ENCODE data around the gene AADACL3.
A peak's percentile ranks its signal among the peaks of the same experiment; 100 is the strongest.
"Not testable (repeated sequence)": the region's sequence is repeated elsewhere in the genome, so short reads cannot be mapped to it uniquely, and the experiment has no call there.

The AADACL3 gene, protein sequence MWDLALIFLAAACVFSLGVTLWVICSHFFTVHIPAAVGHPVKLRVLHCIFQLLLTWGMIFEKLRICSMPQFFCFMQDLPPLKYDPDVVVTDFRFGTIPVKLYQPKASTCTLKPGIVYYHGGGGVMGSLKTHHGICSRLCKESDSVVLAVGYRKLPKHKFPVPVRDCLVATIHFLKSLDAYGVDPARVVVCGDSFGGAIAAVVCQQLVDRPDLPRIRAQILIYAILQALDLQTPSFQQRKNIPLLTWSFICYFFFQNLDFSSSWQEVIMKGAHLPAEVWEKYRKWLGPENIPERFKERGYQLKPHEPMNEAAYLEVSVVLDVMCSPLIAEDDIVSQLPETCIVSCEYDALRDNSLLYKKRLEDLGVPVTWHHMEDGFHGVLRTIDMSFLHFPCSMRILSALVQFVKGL

DNA sequence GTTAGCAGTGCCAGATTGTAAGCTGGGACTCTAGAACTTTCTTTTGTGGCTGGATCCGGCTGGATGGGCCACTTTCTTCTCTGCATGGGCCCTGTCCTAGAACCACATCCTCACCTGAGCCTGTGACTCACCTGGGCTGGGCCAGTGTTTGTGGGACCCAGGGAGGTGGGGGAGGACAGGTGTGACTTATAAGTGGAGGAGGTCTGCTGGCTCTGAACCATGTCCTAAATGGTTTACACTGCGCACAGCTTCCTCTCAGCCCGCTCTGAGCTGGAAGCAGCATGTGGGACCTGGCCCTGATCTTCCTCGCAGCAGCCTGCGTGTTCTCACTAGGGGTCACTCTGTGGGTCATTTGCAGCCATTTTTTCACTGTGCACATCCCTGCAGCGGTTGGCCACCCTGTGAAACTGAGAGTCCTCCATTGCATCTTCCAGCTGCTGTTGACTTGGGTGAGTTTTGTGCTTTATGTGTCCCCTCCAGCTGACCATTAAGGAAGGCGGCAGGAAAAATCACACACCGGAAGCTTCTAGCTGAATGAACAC is at the start of gene AADACL3:
AADACL3 (plus strand) TSS at position 215 of the 542 bp plus-strand sequence; CDS start at position 282, 67 bp downstream.
- DNase-seq: no peak

DNA sequence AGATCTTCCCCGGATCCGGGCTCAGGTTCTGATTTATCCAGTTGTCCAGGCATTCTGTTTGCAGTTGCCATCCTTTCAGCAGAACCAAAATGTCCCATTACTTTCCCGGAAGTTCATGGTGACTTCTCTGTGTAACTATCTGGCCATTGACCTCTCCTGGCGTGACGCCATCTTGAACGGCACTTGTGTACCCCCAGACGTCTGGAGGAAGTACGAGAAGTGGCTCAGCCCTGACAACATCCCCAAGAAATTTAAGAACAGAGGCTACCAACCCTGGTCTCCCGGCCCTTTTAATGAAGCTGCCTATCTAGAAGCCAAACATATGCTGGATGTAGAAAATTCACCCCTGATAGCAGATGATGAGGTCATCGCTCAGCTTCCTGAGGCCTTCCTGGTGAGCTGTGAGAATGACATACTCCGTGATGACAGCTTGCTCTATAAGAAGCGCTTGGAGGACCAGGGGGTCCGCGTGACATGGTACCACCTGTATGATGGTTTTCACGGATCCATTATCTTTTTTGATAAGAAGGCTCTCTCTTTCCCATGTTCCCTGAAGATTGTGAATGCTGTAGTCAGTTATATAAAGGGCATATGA is 49.7 kb upstream of the AADACL3 start:
- no peak for DNase-seq

DNA sequence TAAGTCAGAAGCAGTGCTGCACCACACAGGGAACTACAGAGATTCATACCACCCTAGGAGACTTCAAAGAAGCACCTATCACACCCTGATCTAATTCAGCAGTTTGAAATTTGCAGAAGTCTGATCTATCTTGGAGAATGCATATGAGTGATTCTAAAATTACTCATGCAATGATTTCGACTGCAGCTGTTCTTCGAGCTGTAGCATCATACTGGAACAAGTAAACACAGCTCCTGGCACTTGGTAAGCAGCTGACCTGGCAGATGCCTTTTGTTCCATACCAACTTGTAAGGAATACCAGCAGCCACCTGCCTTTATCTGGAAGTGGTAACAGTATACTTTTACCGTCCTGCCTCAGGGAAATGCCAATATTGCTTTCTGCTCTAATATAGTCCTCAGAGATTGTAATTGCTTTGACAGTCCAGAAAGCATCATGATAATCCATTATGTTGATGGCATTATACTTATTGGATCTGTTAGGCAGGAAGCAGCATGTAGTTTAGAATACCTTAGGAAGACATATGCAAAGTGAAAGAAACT is 46.3 kb upstream of the AADACL3 start:
- DNase-seq: no peak

DNA sequence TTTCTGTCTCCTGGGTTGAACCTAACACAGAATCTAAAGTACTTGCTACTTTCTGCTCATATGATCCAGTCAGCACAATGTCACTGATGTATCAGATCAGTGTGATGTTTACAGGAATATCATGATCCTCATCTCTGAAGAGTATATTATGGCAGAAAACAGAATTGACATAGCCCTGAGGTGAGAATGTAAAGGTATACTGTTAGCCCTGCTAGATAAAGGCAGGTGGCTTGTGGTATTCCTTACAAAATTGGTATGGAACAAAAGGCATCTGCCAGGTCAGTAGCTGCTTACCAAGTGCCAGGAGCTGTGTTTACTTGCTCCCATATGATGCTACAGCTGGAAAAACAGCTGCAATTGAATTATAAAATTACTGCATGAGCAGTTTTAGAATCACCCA is 41.6 kb upstream of the AADACL3 start:
- no peak for DNase-seq

DNA sequence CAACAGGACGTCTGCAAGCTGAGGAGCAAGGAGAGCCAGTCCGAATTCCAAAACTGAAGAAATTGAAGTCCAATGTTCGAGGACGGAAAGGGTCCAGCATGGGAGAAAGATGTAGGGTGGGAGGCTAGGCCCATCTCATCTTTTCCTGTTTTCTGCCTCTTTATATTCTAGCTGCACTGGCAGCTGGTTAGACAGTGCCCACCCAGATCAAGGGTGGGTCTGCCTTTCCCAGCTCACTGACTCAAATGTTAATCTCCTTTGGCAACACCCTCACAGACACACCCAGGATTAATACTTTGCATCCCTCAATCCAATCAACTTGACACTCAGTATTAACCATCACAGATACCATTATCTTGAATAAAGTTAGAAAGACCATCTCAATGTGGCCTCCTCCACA is 39.8 kb upstream of the AADACL3 start:
- DNase-seq: peak; percentile 52

DNA sequence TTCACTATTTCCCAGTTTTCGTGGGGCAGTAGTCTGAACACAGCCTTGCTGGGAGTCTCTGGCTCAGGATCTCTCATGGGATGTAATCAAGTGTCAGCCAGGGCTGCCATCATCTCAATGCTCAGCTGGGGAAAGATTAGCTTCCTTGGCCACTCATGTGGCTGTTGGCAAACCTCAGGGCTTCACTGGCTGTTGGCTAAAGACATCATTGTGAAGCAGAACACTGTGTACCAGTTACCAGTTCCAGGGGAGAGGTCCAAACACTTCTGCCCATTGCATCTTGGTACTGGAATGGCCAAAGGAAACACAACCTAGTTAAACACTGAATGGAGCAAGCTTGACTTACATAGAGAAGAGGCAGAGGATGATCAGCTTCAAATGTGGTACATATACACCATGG is 38.3 kb upstream of the AADACL3 start:
- DNase-seq: no peak

DNA sequence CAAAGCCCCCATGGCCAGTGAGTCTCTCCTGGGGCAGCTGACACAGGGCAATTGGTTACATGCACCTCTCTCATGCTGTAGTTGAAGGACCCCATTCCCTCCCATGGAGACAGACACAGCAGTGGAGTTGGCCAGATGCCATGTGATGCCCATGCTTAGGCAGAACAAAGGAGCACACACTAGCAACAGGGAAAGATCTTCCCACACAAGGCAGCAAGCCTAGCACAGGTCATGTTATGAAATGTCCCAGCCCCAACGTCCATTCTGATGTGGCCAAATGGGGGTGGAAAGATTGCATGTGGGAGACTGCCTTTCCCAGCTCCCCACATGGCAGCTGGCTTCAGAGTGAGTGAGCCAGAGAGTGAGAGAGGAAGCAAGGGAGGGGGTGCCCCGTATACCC is 37.6 kb upstream of the AADACL3 start:
- no peak for DNase-seq

DNA sequence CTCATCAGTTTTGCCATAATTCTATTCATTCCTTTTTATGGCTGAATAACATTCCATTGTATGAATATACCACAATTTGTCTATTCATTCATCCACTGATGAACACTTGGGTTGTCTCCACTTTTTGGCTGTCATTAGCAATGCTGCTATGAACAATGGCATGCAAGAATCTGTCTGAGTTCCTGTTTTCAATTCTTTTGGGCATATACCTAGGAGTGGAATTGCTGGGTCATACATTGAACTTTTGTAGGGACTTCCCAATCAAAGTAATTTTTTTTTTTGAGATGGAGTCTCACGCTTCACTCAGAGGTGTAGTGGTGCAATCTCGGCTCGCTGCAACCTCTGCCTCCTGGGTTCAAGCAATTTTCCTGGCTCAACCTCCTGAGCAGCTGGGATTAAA is 37.1 kb upstream of the AADACL3 start:
- no peak for DNase-seq

DNA sequence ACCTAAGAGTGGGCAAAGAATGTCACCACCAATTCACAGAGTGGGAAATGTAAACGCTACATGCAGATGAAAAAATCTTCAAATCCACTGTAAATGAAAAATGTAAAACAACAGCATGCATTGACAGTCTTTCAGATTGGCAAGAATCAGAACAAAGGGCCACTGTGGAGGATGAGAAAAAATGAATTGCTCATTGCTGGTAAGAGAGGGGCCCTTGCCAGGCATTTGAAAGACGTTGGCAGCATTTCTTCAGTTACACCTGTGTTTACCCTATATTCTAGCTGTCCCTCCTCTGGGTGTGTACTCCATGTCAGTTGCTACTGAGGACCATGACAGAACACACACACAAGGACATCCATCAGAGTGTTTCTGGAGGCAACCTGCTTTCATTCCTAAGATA is 25.8 kb upstream of the AADACL3 start:
- no peak for DNase-seq

DNA sequence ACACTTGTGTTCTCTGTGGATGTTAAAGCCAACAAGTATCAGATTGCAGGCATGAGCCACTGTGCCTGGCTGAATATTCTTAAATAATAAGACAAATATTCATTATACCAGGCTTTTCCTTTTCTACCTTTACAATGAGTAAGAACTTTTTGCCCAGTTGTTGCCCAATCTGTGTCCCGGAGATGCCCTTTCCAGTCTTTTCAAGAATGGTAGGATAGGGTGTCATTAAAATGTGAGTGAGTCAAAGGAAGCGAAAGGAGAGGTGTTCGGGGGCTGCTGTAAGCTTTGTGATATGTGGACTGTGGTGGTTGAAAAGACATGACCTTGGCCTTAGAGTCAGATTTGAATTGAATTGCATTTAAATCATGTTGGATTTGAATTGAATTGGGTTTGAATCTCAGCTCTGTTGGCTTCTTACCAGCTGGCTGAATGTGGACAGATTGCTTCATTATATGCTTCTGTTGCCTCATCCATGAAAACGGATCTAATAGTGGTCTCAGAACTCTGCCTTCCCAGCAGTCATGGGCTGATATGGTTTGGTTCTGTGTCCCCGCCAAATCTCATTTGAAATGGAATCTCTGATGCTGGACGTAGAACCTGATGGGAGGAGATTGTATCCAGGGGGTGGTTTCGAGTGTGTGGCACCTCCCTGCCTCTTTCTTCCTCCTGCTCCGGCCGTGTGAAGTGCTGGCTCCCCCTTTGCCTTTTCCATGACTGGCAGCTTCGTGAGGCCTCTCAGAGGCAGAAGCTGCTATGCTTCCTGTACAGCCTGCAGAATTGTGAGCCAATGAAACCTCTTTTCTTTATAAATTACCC is 22.7 kb upstream of the AADACL3 start:
- DNase-seq: no peak

DNA sequence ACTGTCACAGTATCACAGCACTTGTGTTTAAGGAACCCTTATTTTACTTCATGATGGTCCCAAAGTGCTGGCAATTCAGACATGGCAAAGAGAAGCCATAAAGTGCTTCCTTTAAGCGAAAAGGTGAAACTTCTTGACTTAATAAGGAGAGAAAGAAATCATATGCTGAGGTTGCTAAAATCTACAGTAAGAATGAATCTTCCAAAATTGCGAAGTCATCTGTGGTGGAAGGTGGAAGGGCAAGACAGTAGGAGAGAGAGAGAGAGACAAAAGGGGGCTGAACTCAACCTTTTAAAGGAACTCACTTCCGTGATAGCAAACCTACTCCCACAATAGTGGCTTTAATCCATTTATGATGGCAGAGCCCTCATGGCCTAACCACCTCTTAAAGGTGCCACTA is 19.3 kb upstream of the AADACL3 start:
- no peak for DNase-seq

DNA sequence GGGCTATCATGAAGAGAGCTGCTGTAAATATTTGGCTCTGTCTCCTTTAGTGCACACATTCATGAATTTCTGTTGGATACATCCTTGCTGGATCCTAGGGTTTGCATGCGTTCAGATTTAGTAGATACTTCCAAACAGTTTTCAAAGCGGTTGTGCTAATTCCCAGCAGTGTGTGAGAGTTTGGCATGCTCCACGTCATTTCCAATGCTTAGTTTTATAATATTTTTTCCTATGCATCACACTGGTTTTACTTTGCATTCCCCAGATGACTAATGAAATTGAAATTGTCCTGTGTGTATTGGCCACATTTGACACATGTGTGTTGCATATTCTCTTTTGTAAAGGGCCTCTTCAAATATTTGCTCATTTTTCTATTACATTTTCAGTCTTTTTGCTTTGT is 18.5 kb upstream of the AADACL3 start:
- DNase-seq: no peak

DNA sequence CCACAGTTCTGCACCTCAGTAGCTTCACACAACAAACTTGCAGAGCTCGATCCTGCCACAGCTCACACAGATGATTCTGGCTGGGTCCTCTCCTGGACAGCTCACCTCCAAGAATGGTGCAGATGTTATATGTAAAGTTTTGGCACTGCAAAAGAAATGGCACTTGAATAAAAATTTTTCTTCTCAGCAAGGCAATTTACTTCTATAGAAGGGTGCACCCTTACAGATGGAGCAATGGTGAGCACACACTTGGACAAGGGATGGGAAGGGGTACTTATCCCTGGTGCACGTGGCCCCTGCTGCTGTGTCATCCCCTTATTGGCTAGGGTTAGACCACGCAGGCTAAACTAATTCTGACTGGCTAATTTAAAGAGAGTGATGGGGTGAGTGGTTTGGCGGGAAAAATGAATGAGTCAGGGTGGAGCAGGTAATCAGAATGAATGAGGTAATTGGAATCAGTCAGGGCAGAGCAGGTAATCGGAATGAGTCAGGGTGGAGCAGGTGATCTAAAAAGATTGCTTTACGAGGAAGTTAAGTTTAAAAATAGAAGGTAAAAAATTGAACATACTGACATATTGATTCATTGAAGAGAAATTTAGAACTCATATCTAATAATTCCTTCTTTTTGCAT is 12.0 kb upstream of the AADACL3 start:
- no peak for DNase-seq

DNA sequence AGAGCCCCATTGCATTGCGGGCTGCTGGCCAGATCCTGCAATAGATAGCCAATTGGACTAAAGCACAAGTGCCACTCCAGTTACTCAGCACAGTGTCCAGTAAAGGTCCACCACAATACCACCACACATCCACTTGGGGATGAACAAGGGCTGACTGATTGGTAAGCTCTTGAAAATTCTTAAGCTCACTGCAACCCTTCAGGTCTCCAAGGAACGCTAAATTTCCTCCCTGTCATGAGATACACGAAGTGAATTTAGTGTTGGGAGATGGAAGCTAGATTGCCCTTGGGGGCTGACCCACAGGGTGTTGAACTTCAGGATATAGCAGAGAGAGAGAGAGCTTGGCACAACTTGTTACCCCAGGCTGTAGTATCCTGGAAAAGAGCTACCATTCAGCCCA is 9.8 kb upstream of the AADACL3 start:
- DNase-seq: no peak

DNA sequence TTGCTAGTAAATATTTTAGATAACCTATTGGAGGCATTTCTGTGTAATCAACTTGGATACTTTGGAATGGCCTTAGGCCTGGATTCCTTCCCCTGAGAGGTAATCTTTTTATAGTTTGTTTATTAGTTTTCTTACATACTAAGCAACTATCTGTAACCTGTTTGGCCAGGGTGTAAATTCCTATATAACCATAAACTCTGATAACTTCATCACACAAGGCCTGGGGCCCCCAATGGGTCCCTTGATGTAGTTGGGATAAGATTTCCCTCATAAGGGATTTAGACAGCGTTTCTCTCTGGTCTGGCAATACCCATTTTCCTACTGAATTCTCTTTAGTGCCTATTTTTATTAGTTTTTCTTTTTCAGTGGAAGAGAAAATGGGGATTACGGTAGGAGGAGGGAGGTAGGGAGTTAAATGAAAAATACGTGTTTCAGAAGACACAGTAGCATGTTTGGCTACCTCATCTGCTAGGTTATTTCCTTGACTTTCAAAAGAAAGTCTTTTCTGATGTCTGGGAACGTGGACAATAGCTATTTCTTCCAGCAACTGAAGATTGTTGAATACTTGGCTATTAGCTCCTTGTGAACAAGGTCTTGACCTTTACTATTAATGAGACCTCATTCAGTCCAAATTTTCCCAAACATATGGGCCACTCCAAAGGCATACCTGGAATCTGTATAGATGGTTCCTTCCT is 7.4 kb upstream of the AADACL3 start:
- no peak for DNase-seq

DNA sequence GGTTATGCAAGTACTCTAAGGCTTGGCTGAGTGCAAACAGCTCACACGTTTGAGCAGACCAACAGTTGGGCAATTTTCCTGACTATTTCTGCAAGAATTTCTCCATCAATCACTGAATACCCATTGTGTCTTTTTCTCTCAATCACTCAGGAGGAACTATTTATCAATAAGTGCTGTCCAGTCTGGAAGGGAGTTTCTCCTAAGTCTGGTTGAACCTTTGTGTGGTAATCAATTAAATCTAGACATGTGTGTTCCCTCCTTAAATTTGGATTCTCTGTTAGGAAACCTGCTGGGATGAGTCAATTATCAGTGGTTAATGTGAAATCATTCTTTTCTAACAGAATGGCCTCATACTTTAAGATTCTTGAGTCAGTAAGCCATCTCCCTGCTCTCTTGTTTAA is 6.8 kb upstream of the AADACL3 start:
- no peak for DNase-seq

DNA sequence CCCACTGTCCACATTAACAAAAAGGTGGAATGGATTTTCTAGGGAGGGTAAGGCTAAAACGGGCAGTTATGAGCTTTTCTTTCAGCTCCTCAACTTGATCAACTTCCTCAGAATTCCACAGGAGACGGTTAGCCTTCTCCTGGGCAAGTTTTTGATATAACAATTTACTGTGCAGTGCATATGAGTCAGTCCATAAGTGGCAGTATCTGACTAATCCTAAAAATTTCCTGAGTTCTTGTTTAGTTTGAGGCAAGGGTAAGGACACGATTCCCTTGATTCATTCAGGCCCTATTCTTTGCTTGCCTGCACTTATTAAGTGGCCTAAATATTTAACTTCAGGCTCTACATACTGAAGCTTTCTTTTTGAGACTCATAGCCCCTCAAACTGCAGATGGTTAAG is 6.2 kb upstream of the AADACL3 start:
- DNase-seq: no peak

DNA sequence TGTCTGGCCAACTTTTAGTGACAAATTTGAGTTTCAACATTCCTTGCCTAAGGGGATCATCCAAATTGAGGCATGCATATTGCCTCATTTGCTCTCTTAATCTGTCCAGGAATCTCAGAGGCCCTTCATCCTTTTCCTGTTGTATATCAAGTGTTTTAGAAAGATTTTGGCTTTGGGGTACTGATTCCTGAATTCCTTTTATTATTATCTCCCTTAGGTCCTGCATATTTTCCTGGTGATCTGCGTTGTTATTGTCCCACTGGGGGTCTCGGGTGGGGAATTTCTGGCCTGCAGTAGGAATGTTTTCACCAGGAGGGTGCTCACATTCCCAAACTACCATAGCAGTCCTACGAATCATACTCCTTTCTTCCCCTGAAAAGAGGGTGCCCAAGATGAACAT is 4.4 kb upstream of the AADACL3 start:
- no peak for DNase-seq

DNA sequence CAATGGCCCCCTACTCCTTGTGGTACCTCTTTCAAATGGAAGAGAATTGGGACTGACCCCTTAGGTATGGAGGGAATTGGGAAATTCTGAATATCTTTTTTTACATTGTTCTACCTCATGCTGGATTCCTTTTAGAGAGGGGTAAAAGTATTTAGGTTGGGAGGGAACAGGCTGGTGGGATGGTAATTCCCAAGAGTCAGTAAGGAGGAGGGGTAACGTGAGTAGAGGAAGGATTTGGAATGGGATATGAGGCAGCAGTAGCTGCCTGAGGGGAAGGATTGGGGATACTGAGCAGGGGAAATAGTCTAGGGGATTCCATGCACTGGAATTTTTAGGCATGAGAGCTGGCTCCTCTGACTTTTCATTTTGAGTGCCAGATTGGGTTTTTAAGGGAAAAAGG is 3.8 kb upstream of the AADACL3 start:
- no peak for DNase-seq

DNA sequence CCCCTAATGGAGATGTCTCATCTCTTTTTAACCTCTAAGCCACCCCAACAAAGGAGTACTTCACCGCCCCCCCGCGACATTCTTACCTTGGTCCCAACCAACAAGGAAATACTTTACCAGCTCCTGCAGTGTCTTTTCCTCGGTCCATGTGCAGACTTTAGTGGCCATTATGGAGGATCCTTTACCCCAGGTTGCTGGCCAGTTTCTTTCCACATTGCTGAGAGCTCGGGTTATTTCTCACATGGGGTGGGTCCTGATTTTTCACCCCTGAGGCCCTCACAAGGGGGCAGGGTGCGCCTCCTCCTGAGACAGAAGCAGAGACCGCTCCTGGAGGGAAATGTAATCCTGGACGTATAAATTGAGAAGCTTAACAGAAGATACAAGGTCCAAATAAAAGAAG is 3.0 kb upstream of the AADACL3 start:
- no peak for DNase-seq

DNA sequence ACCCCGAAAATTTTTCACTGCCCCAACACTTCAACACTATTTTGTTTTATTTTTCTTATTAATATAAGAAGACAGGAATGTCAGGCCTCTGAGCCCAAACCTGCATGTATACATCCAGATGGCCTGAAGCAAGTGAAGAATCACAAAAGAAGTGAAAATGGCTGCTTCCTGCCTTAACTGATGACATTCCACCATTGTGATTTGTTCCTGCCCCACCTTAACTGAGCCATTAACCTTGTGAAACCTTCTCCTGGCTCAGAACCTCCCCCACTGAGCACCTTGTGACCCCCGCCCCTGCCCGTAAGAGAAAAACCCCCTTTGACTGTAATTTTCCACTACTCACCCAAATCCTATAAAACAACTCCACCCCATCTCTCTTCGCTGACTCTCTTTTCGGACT is 2.3 kb upstream of the AADACL3 start:
- not testable (repeated sequence) for DNase-seq

All from NCI-H82 (cell line).